ENCODE measurements around the gene CMPK2.
"Not testable (repeated sequence)": the region's sequence is repeated elsewhere in the genome, so short reads cannot be mapped to it uniquely, and the experiment has no call there.

Gene CMPK2

DNA sequence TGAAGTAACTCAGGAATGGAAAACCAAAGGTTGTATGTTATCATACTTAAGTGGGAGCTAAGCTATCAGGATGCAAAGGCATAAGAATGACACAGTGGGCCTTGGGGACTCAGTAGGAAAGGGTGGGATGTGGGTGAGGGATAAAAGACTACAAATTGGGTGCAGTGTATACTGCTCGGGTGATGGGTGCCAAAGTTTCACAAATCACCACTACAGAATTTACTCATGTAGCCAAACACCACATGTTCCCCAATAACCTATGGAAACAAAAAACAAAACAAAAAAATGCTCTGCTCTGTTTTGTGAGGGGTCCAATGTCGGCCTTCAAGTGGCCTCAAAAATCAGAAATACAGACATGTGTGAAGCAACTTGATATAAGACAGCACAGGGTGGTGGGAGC is 42.6 kb upstream of the CMPK2 start:
- Histone ChIP-seq H3K36me3 (ENCODE audit: insufficient read depth, low read length) (no peaks in the 10 kb centered on the region), H3K4me2 (ENCODE audit: low read length) (no peak overlapping the region), H3K9ac (ENCODE audit: low read length) (no peak overlapping the region), H3K4me3 (ENCODE audit: low read depth, low read length, poor library complexity, severe bottlenecking) (no peak overlapping the region), H3F3A (ENCODE audit: insufficient read depth, low read length) (no peaks in the 10 kb centered on the region), H3K79me2 (ENCODE audit: insufficient read depth, low read length) (no peaks in the 10 kb centered on the region), H3K27me3 (ENCODE audit: insufficient read depth, low read length) (no peaks in the 10 kb centered on the region; the same call in 1 of the 2 replicates), H3K27ac (ENCODE audit: low read depth, low read length, poor library complexity, severe bottlenecking) (no peak overlapping the region), H3K9me3 (ENCODE audit: low read length) (no peaks in the 10 kb centered on the region), H4K20me1 (ENCODE audit: insufficient read depth, low read length) (no peaks in the 10 kb centered on the region), H3K4me1 (ENCODE audit: insufficient read depth, low read length, severe bottlenecking) (no peaks in the 10 kb centered on the region), H2AFZ (ENCODE audit: low read length) (no peak overlapping the region), H3K9me2 (ENCODE audit: low read depth, low read length) (no peaks in the 10 kb centered on the region)
- no peak for TF ChIP-seq EZH2 (IDR thresholded peaks at IDR 0.05; ENCODE audit: borderline replicate concordance, low read length)
- TF ChIP-seq, protein P1, sequence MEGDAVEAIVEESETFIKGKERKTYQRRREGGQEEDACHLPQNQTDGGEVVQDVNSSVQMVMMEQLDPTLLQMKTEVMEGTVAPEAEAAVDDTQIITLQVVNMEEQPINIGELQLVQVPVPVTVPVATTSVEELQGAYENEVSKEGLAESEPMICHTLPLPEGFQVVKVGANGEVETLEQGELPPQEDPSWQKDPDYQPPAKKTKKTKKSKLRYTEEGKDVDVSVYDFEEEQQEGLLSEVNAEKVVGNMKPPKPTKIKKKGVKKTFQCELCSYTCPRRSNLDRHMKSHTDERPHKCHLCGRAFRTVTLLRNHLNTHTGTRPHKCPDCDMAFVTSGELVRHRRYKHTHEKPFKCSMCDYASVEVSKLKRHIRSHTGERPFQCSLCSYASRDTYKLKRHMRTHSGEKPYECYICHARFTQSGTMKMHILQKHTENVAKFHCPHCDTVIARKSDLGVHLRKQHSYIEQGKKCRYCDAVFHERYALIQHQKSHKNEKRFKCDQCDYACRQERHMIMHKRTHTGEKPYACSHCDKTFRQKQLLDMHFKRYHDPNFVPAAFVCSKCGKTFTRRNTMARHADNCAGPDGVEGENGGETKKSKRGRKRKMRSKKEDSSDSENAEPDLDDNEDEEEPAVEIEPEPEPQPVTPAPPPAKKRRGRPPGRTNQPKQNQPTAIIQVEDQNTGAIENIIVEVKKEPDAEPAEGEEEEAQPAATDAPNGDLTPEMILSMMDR (IDR thresholded peaks at IDR 0.05; ENCODE audit: low read length): no peak

DNA sequence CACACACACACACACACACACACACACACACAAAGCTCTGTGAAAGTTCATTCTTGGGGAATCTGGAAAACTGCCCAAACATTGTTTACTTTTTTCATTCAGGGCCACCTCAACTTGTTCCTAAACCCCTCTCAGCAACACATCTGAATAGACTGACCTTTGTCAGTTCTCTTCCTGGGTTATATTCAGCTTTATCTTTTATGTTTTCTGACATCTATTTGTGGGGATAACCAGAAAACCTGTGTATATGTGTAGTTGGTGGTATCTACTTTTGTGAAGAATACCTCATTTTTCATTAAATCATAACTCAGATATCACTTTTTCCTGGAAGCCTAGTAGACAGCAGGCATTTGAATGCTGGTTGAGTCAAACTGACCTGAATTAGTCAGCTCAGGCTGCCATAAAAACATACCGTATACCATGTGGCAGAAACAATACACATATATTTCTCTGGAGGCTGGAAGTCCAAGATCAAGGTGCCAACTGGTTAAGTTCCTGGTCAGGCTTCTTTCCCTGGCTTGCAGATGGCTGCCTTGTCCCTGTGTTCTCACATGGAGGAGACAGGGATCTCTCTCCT is 40.5 kb upstream of the CMPK2 start:
- TF ChIP-seq, protein P1 (IDR thresholded peaks at IDR 0.05; ENCODE audit: low read length): no peak
- no peak for TF ChIP-seq EZH2 (IDR thresholded peaks at IDR 0.05; ENCODE audit: borderline replicate concordance, low read length)
- H3F3A ChIP-seq (ENCODE audit: insufficient read depth, low read length): no peaks in the 10 kb centered on the region
- H2AFZ ChIP-seq (ENCODE audit: low read length): no peak overlapping the region
- no peak overlapping the region for H3K4me2 ChIP-seq (ENCODE audit: low read length)
- H3K4me3 ChIP-seq (ENCODE audit: low read depth, low read length, poor library complexity, severe bottlenecking): no peak overlapping the region
- no peaks in the 10 kb centered on the region; the same call in 1 of the 2 replicates for H3K27me3 ChIP-seq (ENCODE audit: insufficient read depth, low read length)
- no peak overlapping the region for H3K9ac ChIP-seq (ENCODE audit: low read length)
- no peaks in the 10 kb centered on the region for H3K36me3 ChIP-seq (ENCODE audit: insufficient read depth, low read length)
- no peaks in the 10 kb centered on the region for H3K9me3 ChIP-seq (ENCODE audit: low read length)
- H3K4me1 ChIP-seq (ENCODE audit: insufficient read depth, low read length, severe bottlenecking): no peaks in the 10 kb centered on the region
- H3K9me2 ChIP-seq (ENCODE audit: low read depth, low read length): no peaks in the 10 kb centered on the region
- no peaks in the 10 kb centered on the region for H3K79me2 ChIP-seq (ENCODE audit: insufficient read depth, low read length)
- H4K20me1 ChIP-seq (ENCODE audit: insufficient read depth, low read length): no peaks in the 10 kb centered on the region
- H3K27ac ChIP-seq (ENCODE audit: low read depth, low read length, poor library complexity, severe bottlenecking): no peak overlapping the region

DNA sequence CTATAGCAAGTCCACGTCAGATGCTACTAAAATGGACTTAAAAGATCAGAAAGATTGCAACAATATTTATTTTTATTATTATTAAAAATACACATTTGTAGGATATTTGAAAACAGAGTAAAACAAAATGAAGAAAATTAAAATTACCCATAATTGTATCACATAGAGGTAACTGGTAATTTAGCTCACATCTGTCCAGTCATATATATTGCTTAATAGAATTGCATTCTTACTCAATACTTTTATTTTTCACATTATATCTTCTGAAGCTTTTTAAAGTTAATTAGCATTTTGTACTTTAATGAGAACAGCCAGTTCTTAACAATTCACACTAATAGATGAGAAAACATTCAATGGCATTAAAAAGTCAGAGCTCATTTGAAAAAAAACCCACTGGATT is 40.0 kb upstream of the CMPK2 start:
- H3K4me1 ChIP-seq (ENCODE audit: insufficient read depth, low read length, severe bottlenecking): no peaks in the 10 kb centered on the region
- no peak overlapping the region for H3K9ac ChIP-seq (ENCODE audit: low read length)
- no peaks in the 10 kb centered on the region for H4K20me1 ChIP-seq (ENCODE audit: insufficient read depth, low read length)
- H3K9me2 ChIP-seq (ENCODE audit: low read depth, low read length): no peaks in the 10 kb centered on the region
- H2AFZ ChIP-seq (ENCODE audit: low read length): no peak overlapping the region
- no peak overlapping the region for H3K27ac ChIP-seq (ENCODE audit: low read depth, low read length, poor library complexity, severe bottlenecking)
- no peak overlapping the region for H3K4me2 ChIP-seq (ENCODE audit: low read length)
- H3K79me2 ChIP-seq (ENCODE audit: insufficient read depth, low read length): no peaks in the 10 kb centered on the region
- H3K9me3 ChIP-seq (ENCODE audit: low read length): no peaks in the 10 kb centered on the region
- H3K36me3 ChIP-seq (ENCODE audit: insufficient read depth, low read length): no peaks in the 10 kb centered on the region
- H3F3A ChIP-seq (ENCODE audit: insufficient read depth, low read length): no peaks in the 10 kb centered on the region
- TF ChIP-seq EZH2 (IDR thresholded peaks at IDR 0.05; ENCODE audit: borderline replicate concordance, low read length): no peak
- TF ChIP-seq, protein P1 (IDR thresholded peaks at IDR 0.05; ENCODE audit: low read length): no peak
- no peak overlapping the region for H3K4me3 ChIP-seq (ENCODE audit: low read depth, low read length, poor library complexity, severe bottlenecking)
- H3K27me3 ChIP-seq (ENCODE audit: insufficient read depth, low read length): no peaks in the 10 kb centered on the region

DNA sequence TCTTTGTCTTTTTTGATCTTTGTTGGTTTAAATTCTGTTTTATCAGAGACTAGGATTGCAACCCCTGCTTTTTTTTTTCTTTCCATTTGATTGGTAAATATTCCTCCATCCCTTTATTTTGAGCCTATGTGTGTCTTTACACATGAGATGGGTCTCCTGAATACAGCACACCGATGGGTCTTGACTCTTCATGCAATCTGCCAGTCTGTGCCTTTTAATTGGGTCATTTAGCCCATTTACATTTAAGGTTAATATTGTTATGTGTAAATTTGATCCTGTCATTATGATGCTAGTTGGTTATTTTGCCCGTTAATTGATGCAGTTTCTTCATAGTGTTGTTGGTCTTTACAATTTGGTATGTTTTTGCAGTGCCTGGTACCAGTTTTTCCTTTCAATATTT is 36.9 kb upstream of the CMPK2 start:
- H3K79me2 ChIP-seq (ENCODE audit: insufficient read depth, low read length); H3K9me2 ChIP-seq (ENCODE audit: low read depth, low read length); H3K4me3 ChIP-seq (ENCODE audit: low read depth, low read length, poor library complexity, severe bottlenecking); H3K36me3 ChIP-seq (ENCODE audit: insufficient read depth, low read length); H3F3A ChIP-seq (ENCODE audit: insufficient read depth, low read length); H3K4me1 ChIP-seq (ENCODE audit: insufficient read depth, low read length, severe bottlenecking); H3K9me3 ChIP-seq (ENCODE audit: low read length); H3K27me3 ChIP-seq (ENCODE audit: insufficient read depth, low read length); H3K9ac ChIP-seq (ENCODE audit: low read length); H4K20me1 ChIP-seq (ENCODE audit: insufficient read depth, low read length); H3K4me2 ChIP-seq (ENCODE audit: low read length); H2AFZ ChIP-seq (ENCODE audit: low read length); H3K27ac ChIP-seq (ENCODE audit: low read depth, low read length, poor library complexity, severe bottlenecking): not testable (repeated sequence)

Data from OCI-LY1 (cell line).